RWPE2 (cell line): ENCODE measurements around the gene CARD9.
"Not testable (repeated sequence)": the region's sequence is repeated elsewhere in the genome, so short reads cannot be mapped to it uniquely, and the experiment has no call there.

Experiments
- ATAC-seq: fragments of 200-7000 bp; cut with Tn5 transposase; 3 replicates; pipeline ENCODE4 v1.9.1; 2021; ENCODE audit warnings: low read depth
- DNase-seq: peaks from one replicate; pipeline ENCODE4 v3.0.0-alpha.2; 2020; ENCODE audit warnings: low spot score
- H3K27ac ChIP-seq: fragments of 450-650 bp; 2 replicates; pipeline ENCODE4 v1.5.1; 2017; ENCODE audit warnings: mild to moderate bottlenecking; ENCODE audit not compliant: poor library complexity, severe bottlenecking
- H3K27me3 ChIP-seq: fragments of 250-450 bp; sonication (Bioruptor Pico); 2 replicates; pipeline ENCODE4 v1.5.1; 2021; ENCODE audit warnings: mild to moderate bottlenecking, moderate library complexity; ENCODE audit not compliant: insufficient read depth, poor library complexity, severe bottlenecking
- H3K36me3 ChIP-seq: fragments of 250-450 bp; sonication (Bioruptor Pico); 2 replicates; pipeline ENCODE4 v1.5.1; 2020; ENCODE audit warnings: low read depth, mild to moderate bottlenecking, moderate library complexity
- H3K4me1 ChIP-seq: fragments of 250-450 bp; sonication (Bioruptor Pico); 2 replicates; pipeline ENCODE4 v1.5.1; 2021; ENCODE audit warnings: mild to moderate bottlenecking, moderate library complexity; ENCODE audit not compliant: insufficient read depth, poor library complexity, severe bottlenecking
- H3K4me3 ChIP-seq: fragments of 250-450 bp; sonication (Bioruptor Pico); 2 replicates; pipeline ENCODE4 v1.5.1; 2021; ENCODE audit warnings: mild to moderate bottlenecking, moderate library complexity; ENCODE audit not compliant: severe bottlenecking
- H3K9me3 ChIP-seq: fragments of 250-450 bp; sonication (Bioruptor Pico); 2 replicates; pipeline ENCODE4 v1.5.1; 2021; ENCODE audit warnings: mild to moderate bottlenecking, moderate library complexity; ENCODE audit not compliant: severe bottlenecking
- TF ChIP-seq, protein P1 (sequence below): fragments of 450-650 bp; IDR thresholded peaks from one replicate; pipeline ENCODE4 v1.5.1; 2017; ENCODE audit warnings: mild to moderate bottlenecking, moderate library complexity; ENCODE audit not compliant: poor library complexity, severe bottlenecking

Gene CARD9

DNA sequence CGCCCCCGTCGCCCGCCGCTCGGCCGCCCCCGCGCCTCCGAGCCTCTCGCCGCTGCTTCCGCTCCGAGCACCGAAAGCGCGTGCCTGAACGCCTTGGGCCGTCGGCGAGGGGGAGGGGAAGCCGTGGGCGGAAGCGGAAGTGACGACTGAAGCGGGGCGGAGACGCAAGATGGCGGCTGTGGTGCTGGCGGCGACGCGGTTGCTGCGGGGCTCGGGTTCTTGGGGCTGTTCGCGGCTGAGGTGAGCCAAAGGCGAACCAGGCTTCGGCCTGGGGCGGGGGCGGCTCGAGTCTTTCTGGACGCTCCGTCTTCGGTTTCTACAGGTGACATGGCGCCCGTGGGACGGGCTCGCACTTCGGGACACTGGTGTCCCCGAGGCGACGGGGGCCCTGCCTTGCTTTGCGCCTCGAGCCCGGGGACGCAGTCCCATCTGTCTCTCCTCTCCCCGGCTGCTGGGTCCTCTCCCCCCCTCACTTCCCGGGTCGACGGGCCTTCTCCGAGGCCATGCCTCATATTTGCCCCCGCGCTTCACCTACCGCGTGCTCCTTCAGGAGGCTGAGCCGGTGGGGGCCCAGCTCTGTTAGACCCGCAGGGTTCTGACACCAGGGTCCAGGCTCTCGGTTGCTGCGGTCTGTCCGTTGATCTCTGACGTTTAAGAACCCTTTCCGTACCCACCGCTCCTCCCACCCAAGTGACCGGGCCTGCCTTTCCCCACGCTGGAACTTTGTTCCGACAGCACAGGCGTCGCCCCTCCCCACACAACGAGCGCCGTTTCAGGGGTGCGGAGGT is 37.2 kb upstream of the CARD9 start, which contains the start of the genes ENTR1 and PMPCA:
Gene ENTR1, minus strand, starts transcription at position 115 of the 788 bp plus-strand sequence. CDS start 217 bp downstream, outside the sequence.
Gene PMPCA, plus strand, starts transcription at position 159 of the 788 bp plus-strand sequence. Its CDS starts 11 bp downstream, at position 170.
- peak; percentile 71 for ATAC-seq
- Histone ChIP-seq H3K4me3 (peak within 1 kb of the TSS; percentile 76), H3K4me1 (peaks cover 8% of the 10 kb centered on the region)

DNA sequence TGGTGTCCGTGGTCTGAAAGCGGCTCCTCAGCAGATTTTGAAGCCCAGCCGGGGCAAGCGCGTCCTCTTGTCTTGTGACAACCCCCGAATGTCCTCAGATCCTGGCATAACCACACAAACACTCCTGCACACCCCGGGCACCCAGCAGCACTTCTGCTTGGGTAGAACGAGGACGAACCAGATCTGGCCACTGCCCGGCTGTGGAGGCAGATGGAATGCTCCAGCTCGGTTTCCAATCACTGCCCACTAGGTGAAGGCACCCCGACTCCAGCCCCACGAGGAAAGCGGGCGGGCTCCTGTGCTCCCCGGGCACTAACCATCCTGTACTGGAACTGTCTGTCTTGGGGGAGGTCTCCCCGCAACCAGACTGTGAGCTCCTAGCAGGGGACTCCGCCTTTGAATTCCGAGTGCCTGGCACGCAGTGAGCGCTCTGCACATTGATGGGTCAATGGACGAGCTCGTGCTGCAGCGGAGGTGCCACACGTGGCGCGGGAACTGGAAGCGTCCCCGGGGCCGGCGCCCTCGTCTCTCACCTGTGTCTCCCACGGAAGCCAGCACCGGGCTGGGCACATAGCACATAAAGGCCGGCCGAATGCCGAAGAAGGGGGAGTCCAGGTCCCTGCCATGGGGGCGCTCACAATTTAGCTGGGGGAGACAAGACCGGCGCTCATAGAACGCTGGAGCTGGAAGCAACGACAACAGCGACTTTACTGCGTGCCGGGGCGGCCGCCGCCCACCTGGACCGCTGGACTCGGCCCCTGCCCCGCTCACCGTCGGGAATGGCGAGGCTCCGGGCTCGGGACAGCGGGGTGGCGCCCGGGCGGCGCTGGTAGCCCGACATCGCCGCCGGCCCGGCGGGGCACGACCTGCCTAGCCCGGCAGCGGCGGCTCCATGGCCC is 36.3 kb upstream of the CARD9 start:
- no peaks in the 10 kb centered on the region for H3K9me3 ChIP-seq
- H3K4me1 ChIP-seq, result peaks cover 8% of the 10 kb centered on the region
- H3K27ac ChIP-seq, result peak overlapping the region; percentile 66
- DNase-seq, result peak; percentile 61
- TF ChIP-seq, protein P1, sequence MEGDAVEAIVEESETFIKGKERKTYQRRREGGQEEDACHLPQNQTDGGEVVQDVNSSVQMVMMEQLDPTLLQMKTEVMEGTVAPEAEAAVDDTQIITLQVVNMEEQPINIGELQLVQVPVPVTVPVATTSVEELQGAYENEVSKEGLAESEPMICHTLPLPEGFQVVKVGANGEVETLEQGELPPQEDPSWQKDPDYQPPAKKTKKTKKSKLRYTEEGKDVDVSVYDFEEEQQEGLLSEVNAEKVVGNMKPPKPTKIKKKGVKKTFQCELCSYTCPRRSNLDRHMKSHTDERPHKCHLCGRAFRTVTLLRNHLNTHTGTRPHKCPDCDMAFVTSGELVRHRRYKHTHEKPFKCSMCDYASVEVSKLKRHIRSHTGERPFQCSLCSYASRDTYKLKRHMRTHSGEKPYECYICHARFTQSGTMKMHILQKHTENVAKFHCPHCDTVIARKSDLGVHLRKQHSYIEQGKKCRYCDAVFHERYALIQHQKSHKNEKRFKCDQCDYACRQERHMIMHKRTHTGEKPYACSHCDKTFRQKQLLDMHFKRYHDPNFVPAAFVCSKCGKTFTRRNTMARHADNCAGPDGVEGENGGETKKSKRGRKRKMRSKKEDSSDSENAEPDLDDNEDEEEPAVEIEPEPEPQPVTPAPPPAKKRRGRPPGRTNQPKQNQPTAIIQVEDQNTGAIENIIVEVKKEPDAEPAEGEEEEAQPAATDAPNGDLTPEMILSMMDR, result no peak
- H3K27me3 ChIP-seq, result no peaks in the 10 kb centered on the region
- H3K4me3 ChIP-seq, result peak overlapping the region; percentile 76
- peak; percentile 49 for ATAC-seq
- peaks cover 72% of the 10 kb centered on the region for H3K36me3 ChIP-seq

More for the DNA sequence above, 37.2 kb upstream of the CARD9 start, which contains the start of the genes ENTR1 and PMPCA:
- peak; percentile 89 for DNase-seq
- peak within 1 kb of the TSS; percentile 66 for H3K27ac ChIP-seq
- H3K36me3 ChIP-seq, result peaks cover 72% of the 10 kb centered on the region
- TF ChIP-seq, protein P1, result no peak
- H3K9me3 ChIP-seq, result no peaks in the 10 kb centered on the region
- no peaks in the 10 kb centered on the region for H3K27me3 ChIP-seq

DNA sequence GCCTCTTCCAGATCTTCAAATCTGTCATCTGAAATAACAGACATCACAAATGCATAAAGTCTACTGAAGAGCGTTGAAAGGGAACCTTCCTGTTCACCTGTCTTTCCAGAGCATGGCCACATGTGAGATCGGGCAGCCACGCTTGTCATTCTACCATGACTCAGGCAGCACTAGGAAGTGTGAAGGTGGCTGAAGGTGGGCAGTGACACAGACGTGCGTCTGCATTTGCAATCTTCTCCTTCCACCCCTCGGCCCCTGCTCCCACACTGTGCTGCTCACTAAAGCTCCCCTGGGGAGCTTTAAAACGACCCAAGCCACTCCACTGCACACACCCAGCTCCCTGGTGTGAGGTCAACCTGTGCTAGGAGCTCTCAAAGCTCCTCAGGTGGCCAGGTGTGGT is 34.4 kb upstream of the CARD9 start:
- H3K27ac ChIP-seq, result no peak overlapping the region

DNA sequence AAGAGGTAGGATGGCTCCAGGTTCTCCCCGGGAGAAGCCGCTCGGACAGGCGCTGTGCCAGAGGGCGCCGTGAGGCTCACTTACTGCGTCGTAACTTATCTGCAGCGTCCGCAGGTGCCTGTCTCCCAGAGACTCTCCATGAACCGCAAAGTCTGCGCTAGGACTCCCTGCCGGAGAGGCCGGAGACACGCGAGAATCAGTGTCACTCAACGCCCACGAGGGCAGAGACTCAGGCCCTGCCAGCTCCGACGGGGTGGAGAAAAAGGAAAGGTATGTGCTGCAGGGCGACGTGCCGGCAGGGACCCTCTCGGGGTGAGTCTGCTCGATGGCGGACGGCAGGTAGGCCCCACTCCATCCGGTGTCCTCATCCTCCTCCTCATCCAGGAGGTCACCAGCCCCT is 33.6 kb upstream of the CARD9 start:
- not testable (repeated sequence) for H3K27ac ChIP-seq, H3K9me3 ChIP-seq, H3K27me3 ChIP-seq, ATAC-seq, H3K4me3 ChIP-seq, H3K4me1 ChIP-seq
- H3K36me3 ChIP-seq, result peaks cover 56% of the 10 kb centered on the region
- DNase-seq, result peak; percentile 49

More for the DNA sequence above, 34.4 kb upstream of the CARD9 start:
- ATAC-seq (no peak), DNase-seq (no peak)
- TF ChIP-seq, protein P1, result no peak
- Histone ChIP-seq H3K9me3 (no peaks in the 10 kb centered on the region), H3K36me3 (peaks cover 65% of the 10 kb centered on the region), H3K27me3 (no peaks in the 10 kb centered on the region), H3K4me3 (no peak overlapping the region), H3K4me1 (peaks cover 8% of the 10 kb centered on the region)

DNA sequence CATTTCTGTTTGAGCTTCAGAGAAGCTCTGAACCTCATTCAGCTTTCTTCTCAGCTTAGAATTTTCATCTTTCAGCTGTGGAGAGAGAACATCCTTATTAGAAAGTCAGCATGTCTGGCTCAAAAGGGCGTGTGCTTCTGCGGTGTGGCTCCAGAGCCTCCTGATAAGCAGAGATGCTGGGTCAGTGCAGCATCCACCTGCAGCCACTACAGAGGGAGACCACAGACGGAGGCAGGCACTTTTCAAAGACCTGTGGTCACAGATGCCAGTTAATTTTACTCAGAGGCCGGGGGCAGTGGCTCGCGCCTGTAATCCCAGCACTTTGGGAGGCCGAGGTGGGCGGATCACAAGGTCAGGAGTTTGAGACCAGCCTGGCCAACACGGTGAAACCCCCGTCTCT is 32.4 kb upstream of the CARD9 start:
- not testable (repeated sequence) for H3K4me3 ChIP-seq, H3K27ac ChIP-seq, DNase-seq, H3K27me3 ChIP-seq, H3K4me1 ChIP-seq, H3K9me3 ChIP-seq, ATAC-seq
- H3K36me3 ChIP-seq, result peaks cover 55% of the 10 kb centered on the region
